ENCODE data around the gene DBNDD2. TPM values are rescaled to one million over a fixed set of nuclear protein-coding genes. Genes with fewer than 3 reads are reported as not detected.

The DBNDD2 gene
- total and polyA plus RNA-seq, 7 donors, result 99.7 to 174 (median 111) TPM

DNA sequence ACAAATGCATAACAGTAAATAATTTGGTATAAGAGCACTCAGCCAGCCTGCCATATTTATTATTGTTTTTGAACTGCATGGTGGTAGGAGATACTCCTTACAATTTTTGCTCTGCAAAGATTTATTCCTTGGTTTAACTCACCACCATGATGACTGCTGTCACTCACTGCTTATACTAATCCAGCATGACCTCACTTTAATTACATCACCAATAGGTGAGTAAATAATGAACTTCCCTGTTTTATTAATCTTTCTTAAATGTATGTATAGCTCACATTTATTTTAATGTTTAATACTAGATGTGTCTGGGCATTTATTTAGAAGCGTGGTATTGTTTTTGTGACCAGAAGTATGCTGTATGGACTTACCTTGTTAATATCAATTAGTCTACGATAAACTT lies 17.2 kb upstream of the DBNDD2 start:
- TF ChIP-seq EP300 (IDR thresholded peaks at IDR 0.05), result no peak
- TF ChIP-seq CTCF (IDR thresholded peaks at IDR 0.05), result no peak
- TF ChIP-seq POLR2AphosphoS5 (IDR thresholded peaks at IDR 0.05), result no peak
- no peak for TF ChIP-seq POLR2A (IDR thresholded peaks at IDR 0.05)
- intact Hi-C loops (cut with DNase I), result no loop called here
- WGBS, 2 donors, result 89 to 92% methylated on average over 2 of the region's 2 CpGs

DNA sequence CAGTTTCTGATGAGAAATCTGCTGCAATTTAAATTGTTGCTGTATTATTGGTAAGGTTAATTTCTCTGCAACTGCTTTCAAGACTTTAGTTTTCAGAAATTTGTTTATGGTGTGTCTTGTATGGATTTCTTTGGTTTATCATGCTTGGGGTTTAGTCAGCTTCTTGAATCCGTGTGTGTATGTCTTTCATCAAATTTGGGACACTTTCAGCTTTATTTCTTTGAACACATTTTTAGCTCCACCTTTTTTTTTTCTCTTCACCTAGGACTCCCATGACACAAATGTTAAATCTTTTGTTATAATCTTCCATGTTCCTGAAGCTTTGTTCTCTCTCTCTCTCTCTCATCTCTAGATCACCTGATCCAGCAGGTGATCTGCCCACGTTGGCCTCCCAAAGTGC lies 16.5 kb upstream of the DBNDD2 start:
- intact Hi-C loops (cut with DNase I), result no loop called here
- no peaks in the 10 kb centered on the region for H3K4me1 ChIP-seq
- no peaks in the 10 kb centered on the region for H3K27me3 ChIP-seq
- H3K4me3 ChIP-seq, result no peak overlapping the region
- H3K36me3 ChIP-seq, result no peaks in the 10 kb centered on the region
- WGBS, 2 donors, result 72 to 76% methylated on average over 2 of the region's 2 CpGs
- DNase-seq, result no peak
- H3K27ac ChIP-seq, result no peak overlapping the region
- no peak for TF ChIP-seq EP300 (IDR thresholded peaks at IDR 0.05)
- TF ChIP-seq POLR2AphosphoS5 (IDR thresholded peaks at IDR 0.05), result no peak
- no peak for TF ChIP-seq CTCF (IDR thresholded peaks at IDR 0.05)
- H3K9me3 ChIP-seq, result no peaks in the 10 kb centered on the region

More for the DNA sequence above, 17.2 kb upstream of the DBNDD2 start:
- no peaks in the 10 kb centered on the region for H3K4me1 ChIP-seq
- no peaks in the 10 kb centered on the region for H3K36me3 ChIP-seq
- no peak overlapping the region for H3K27ac ChIP-seq
- no peak for DNase-seq
- H3K9me3 ChIP-seq, result no peaks in the 10 kb centered on the region
- no peaks in the 10 kb centered on the region for H3K27me3 ChIP-seq
- no peak overlapping the region for H3K4me3 ChIP-seq

GRCh38 chr20:45392733-45393132 lies 15.4 kb upstream of the DBNDD2 start:
- TF ChIP-seq EP300 (IDR thresholded peaks at IDR 0.05) (no peak), POLR2A (IDR thresholded peaks at IDR 0.05) (no peak), CTCF (IDR thresholded peaks at IDR 0.05) (no peak), POLR2AphosphoS5 (IDR thresholded peaks at IDR 0.05) (no peak)
- intact Hi-C loops (cut with DNase I), result no loop called here
- Histone ChIP-seq H3K4me1 (no peaks in the 10 kb centered on the region), H3K27me3 (no peaks in the 10 kb centered on the region), H3K36me3 (no peaks in the 10 kb centered on the region), H3K4me3 (no peak overlapping the region), H3K27ac (no peak overlapping the region), H3K9me3 (no peaks in the 10 kb centered on the region)
- WGBS, 2 donors, result 88 to 92% methylated on average over 3 of the region's 3 CpGs
- DNase-seq, result no peak

DNA sequence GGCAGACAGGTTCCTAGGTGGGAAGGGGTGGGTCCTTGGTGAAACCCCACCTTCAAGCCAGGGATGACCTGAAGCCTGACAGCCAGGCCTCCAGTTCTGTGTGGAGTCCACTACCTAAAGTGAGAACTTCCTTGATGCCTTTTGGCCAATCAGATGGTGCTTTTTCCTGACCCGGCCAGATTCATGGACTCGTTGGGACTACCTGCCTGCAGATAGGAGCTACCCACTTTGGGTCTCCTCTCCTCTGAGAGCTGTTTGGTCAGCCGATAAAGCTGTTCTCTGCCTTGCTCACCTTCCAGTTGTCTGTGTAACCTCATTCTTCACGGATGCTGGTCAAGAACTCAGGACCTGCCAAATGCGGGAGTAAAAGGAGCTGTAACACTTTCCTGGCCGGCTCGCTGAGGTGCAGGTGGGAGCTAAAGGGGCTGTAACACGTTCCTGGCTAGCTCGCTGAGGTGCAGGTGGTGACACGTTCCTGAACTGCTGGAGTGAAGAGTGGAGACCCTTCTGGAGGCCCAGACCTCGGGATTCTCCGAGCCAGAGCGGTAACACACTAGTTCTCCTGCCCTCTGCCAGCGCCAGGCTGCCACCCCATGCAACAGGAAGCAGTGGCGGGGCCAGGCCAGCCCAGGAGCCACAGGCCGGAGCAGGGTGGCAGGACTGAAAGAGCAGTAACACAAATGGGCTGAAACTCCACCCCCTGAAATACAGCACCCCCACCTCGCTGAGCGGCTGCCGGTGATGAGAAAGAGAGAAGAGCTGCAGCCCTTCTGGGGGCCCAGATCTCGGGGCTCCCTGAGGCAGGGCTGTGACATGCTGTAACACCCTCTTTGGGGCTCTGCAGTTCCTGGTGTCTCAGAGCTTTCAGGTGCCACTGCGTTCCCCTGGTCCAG lies 13.6 kb upstream of the DBNDD2 start:
- no peaks in the 10 kb centered on the region for H3K27me3 ChIP-seq
- no peak overlapping the region for H3K4me3 ChIP-seq
- TF ChIP-seq CTCF (IDR thresholded peaks at IDR 0.05), result no peak
- TF ChIP-seq POLR2A (IDR thresholded peaks at IDR 0.05), result no peak
- no peak for TF ChIP-seq POLR2AphosphoS5 (IDR thresholded peaks at IDR 0.05)
- no peak for TF ChIP-seq EP300 (IDR thresholded peaks at IDR 0.05)
- no peaks in the 10 kb centered on the region for H3K4me1 ChIP-seq
- no peaks in the 10 kb centered on the region for H3K36me3 ChIP-seq
- intact Hi-C loops (cut with DNase I), result no loop called here
- H3K27ac ChIP-seq, result no peak overlapping the region
- no peak for DNase-seq
- H3K9me3 ChIP-seq, result no peaks in the 10 kb centered on the region
- WGBS, 2 donors, result 87 to 91% methylated on average over 21 of the region's 21 CpGs

GRCh38 chr20:45395114-45395415 lies 13.0 kb upstream of the DBNDD2 start:
- TF ChIP-seq EP300 (IDR thresholded peaks at IDR 0.05) (no peak), POLR2A (IDR thresholded peaks at IDR 0.05) (no peak), POLR2AphosphoS5 (IDR thresholded peaks at IDR 0.05) (no peak), CTCF (IDR thresholded peaks at IDR 0.05) (no peak)
- Histone ChIP-seq H3K27me3 (no peaks in the 10 kb centered on the region), H3K4me1 (no peaks in the 10 kb centered on the region), H3K4me3 (no peak overlapping the region), H3K9me3 (no peaks in the 10 kb centered on the region), H3K27ac (no peak overlapping the region), H3K36me3 (no peaks in the 10 kb centered on the region)
- intact Hi-C loops (cut with DNase I), result no loop called here
- 93 to 94% methylated on average over 7 of the region's 7 CpGs for WGBS, 2 donors
- DNase-seq, result no peak
